KOPT-K1 (cell line): ENCODE results near the gene PTCD2.
"Not testable (repeated sequence)": the region's sequence is repeated elsewhere in the genome, so short reads cannot be mapped to it uniquely, and the experiment has no call there.

Experiments used
- H3K27ac ChIP-seq: fragments of 200-600 bp; sonication (generic); 2 replicates; pipeline ENCODE4 v1.5.1; 2016; ENCODE audit warnings: antibody characterized with exemption, mild to moderate bottlenecking, low read depth, low read length; ENCODE audit not compliant: poor library complexity, severe bottlenecking
- H3K36me3 ChIP-seq: fragments of 200-600 bp; sonication (generic); 2 replicates; pipeline ENCODE4 v1.5.1; 2017; ENCODE audit warnings: antibody characterized with exemption, mild to moderate bottlenecking, low read length, moderate library complexity; ENCODE audit not compliant: insufficient read depth
- H3K9me3 ChIP-seq: fragments of 200-600 bp; sonication (generic); 2 replicates; pipeline ENCODE4 v1.5.1; 2017; ENCODE audit warnings: antibody characterized with exemption, low read length, mild to moderate bottlenecking; ENCODE audit not compliant: insufficient read depth, poor library complexity, severe bottlenecking

The PTCD2 gene

DNA sequence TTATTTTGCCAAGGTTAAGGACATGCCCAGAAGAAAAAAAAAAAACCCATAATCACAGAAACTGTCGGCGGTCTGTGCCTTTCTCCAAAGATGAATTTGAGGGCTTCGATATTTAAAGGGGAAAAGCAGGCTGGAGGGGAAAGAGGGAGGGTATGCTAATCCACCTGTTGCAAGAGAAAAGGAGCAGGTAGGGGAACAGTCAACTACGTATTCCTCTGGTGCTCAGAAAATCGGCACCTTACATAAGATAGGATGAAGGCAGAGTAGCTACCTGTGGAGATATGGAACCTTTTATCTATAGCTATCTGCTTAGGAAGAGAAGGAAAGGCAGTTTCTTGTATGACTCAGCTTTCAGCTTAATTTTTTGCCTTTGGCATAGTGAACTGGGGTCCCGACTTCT lies 77.7 kb downstream of the PTCD2 start:
- H3K9me3 ChIP-seq = peaks cover 33% of the 10 kb centered on the region
- H3K27ac ChIP-seq = no peak overlapping the region
- H3K36me3 ChIP-seq = no peaks in the 10 kb centered on the region

DNA sequence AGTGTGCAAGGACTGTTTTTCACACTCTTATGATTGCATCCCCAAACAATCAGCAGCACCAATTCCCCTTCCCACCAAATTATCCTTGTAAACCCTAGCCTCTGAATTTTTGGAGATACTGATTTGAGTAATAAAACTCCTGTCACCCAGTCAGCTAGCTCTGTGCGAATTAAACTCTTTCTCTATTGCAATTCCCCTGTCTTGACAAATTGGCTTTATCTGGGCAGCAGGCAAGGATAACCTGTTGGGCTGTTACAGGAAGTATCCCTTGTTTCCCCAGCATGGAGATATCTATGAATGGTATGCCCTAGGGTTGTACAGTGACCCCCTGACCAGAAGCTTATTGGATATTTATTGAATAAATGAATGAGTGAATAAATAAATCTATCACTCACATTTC lies 80.8 kb downstream of the PTCD2 start:
- Histone ChIP-seq H3K27ac (no peak overlapping the region), H3K9me3 (peaks cover 32% of the 10 kb centered on the region), H3K36me3 (no peaks in the 10 kb centered on the region)

DNA sequence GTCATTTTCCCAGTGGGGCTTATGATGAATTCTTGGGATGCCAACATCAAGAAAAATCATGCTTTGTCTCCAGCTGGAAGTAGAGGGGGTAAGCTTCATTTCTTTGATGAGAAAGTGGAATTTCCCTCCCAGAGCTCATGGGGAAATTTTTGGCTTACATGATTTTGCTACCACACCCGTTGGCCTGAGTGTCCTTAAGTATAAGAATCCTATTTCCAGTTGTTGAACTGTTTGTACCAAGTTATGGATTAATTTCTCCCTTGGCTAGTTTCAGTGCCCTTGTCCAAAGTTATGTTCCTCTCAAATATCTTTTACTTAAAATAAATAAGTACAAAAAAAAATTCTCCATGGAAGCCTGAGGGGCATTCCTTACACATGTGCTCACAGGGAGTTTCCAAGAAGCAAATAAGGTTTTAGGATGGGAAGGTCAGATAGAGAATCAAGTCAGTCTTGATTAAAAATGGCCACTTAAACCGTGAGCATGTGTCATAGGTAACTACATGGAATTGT lies 82.3 kb downstream of the PTCD2 start:
- peaks cover 29% of the 10 kb centered on the region for H3K9me3 ChIP-seq
- no peaks in the 10 kb centered on the region for H3K36me3 ChIP-seq
- no peak overlapping the region for H3K27ac ChIP-seq

DNA sequence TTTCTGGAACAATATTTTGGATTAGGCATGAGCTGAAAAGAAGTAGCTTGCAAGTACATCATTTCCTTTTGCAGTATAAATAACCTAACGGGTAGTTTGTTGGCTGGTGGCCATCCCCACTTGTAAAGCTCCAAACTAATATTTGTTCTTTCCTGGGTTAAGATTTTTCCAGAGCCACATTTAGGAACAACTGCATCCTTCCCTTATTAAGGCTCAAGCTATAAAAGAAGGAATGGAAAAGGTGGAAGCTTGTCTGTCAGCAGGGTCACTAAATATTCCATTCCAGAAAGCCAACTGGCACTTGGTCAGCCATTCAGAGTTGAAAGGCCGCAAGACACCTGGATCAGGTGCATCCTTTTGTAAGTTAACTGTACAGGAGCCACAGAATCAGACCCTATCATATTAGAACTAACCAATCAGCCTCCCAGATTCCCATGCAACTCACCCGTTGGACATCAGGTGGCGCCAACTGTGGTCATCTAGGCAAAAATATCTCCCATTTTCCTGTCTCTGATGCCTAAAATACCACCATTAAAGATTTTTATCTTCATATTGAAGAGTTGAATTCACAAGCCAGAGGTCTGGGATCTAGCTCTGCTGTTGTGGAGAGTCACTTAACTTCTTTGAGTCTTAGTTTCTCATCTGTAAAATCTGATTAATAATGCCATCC lies 82.9 kb downstream of the PTCD2 start:
- Histone ChIP-seq H3K9me3 (peaks cover 29% of the 10 kb centered on the region), H3K36me3 (no peaks in the 10 kb centered on the region), H3K27ac (no peak overlapping the region)

DNA sequence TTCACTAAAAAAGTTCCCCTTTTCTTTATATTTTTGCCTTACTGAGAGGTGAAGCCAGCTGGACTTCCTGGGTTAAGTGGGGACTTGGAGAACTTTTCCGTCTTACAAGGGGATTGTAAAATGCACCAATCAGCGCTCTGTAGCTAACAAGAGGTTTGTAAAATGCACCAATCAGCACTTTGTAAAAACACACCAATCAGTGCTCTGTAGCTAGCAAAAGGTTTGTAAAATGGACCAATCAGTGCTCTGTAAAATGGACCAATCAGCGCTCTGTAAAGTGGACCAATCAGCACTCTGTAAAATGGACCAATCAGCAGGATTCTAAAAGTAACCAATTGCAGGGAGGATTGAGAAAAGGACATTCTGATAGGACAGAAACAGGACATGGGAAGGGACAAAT lies 84.6 kb downstream of the PTCD2 start:
- H3K9me3 ChIP-seq = peaks cover 26% of the 10 kb centered on the region
- H3K27ac ChIP-seq, H3K36me3 ChIP-seq: not testable (repeated sequence)

DNA sequence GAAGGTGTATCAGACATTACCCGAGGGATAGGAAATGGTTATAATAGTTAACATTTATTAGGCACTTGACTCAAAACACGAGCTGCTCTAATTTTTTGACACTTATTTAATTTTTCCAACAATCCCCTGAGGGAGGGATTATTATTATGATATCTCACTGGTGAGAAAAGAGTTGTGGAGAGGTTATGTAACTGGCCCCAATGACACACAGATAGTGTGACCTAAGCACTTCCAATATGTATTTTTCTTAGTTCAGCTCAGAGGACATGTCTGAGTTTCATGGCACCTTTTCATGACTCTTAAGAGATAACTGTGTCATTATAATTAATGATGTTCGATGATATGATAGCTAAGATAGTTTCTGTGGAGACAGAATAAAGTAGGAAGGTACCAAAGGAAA lies 86.9 kb downstream of the PTCD2 start:
- Histone ChIP-seq H3K36me3 (no peaks in the 10 kb centered on the region), H3K9me3 (peaks cover 2% of the 10 kb centered on the region), H3K27ac (no peak overlapping the region)

DNA sequence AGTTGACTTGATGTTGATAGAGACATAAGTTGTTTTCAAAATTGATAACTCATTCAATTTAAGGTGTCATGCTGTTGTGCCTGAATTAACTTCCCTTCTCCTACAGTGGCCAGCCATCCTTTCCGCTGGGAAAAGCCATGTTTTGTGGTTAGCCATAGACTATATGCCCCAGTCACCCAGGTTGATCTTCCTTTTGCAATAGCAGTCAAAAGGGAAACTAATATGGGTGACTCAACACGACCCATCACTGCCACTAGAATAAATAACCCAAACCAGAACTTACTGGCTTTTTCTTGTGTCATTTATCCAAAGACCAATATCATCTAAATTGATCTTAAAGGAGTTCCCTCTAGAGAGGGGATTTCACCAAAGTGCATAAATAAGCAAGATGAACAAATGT lies 87.4 kb downstream of the PTCD2 start:
- H3K36me3 ChIP-seq = no peaks in the 10 kb centered on the region

DNA sequence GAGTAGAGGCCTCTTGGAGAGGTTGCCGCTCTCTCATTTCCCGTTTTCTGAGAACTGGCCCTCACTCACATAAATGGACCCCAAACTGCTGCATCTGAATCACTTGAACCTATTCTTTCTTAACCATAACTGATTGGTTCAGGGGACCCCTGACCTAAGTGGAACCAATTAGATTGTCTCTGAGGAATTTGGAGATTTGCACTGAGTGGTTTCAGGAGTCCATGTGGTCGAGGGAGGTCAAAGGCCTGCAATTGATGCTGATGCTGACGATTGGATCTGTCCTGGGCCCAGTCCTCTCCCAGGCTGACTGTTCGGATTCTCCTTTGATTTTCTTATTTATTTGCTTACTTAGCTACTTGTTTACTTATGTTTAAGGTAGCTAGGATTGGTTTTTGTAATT lies 88.0 kb downstream of the PTCD2 start:
- H3K9me3 ChIP-seq = no peaks in the 10 kb centered on the region
- no peaks in the 10 kb centered on the region for H3K36me3 ChIP-seq
- no peak overlapping the region for H3K27ac ChIP-seq

More for the DNA sequence above, 87.4 kb downstream of the PTCD2 start:
- Histone ChIP-seq H3K27ac (no peak overlapping the region), H3K9me3 (no peaks in the 10 kb centered on the region)

DNA sequence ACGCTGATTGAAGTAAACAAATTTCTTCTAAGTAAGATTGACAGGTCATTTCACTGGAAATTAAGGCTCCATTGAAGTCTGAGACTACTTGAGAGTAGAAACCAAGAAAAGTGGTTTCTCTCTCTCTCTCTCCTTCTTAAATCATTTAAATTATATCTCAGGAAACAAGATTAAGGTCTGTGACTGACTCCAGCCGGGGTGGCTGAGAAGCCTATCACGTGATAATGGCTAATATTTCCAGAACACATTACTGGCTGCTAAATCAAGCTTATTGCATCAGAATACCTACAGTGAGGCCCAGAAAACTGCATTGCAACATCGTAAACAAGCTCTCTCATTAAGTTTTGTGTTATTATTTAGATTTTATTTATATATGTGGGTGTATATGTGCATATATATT lies 88.4 kb downstream of the PTCD2 start:
- H3K27ac ChIP-seq = no peak overlapping the region
- no peaks in the 10 kb centered on the region for H3K9me3 ChIP-seq
- H3K36me3 ChIP-seq = no peaks in the 10 kb centered on the region

DNA sequence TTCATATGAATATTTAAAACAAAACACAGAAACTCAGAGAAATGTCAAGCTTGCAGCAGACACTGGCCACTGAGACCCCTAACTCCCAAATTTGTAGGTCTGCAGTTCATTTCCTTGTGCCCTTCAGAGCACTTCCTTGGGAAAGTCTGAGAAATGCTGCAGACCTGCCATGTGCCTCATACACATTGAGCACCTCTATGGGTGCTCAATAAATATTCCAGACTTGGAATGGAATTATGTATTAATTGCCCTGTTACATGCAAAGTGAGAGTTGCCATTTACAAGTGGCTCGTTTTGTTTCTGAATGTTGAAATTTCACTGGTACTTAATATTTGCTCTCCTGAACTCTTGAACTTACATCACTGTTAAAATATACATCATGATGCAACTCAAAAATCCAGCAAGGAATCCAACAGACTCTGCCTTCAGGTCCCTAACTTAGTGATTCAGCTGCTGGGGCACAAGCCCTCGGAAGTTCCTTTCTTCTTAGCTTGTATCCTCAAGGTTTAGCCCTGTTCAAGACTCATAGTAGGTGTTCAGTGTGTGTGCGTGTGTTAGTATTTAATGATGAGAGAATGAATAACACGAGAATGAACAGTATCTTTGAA lies 90.6 kb downstream of the PTCD2 start:
- no peaks in the 10 kb centered on the region for H3K9me3 ChIP-seq
- H3K27ac ChIP-seq = no peak overlapping the region

DNA sequence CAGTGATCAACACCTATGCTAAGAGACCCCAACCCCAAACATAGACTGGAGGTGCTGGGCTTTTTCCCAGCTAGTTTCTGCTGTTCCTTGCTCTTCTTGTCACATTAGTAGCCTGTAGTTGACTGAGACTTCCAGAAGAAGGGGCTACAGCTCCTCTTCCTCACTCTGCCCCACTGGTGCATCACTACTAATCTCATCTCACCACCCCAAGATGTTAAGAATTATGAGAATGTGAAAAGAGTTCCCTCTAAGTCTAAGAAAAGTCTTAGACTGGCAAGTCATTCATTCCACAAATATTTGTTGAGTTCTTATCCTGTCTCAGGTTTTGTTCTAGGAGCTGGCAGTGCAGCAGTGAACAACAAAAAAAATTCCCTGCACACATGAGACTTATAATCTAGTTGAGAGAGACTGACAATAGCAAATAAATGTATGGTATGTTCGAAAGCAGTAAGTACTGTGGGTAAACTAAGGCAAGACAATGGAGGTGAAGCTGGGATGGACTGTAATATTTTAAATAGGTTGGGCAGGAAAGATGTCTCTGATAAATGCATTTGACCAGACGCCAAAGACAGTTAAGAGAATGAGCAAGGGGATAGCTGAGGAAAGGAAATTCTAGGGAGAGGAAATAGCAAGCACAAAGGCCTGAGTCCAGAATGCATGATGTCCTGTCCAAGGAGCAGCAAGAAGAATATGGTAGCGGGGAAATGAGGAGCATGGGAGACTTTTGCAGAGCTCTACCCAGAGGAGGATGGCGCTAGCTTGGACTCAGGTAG lies 92.3 kb downstream of the PTCD2 start:
- H3K36me3 ChIP-seq = no peaks in the 10 kb centered on the region
- H3K27ac ChIP-seq = no peak overlapping the region
- no peaks in the 10 kb centered on the region for H3K9me3 ChIP-seq

More for the DNA sequence above, 90.6 kb downstream of the PTCD2 start:
- H3K36me3 ChIP-seq = no peaks in the 10 kb centered on the region

DNA sequence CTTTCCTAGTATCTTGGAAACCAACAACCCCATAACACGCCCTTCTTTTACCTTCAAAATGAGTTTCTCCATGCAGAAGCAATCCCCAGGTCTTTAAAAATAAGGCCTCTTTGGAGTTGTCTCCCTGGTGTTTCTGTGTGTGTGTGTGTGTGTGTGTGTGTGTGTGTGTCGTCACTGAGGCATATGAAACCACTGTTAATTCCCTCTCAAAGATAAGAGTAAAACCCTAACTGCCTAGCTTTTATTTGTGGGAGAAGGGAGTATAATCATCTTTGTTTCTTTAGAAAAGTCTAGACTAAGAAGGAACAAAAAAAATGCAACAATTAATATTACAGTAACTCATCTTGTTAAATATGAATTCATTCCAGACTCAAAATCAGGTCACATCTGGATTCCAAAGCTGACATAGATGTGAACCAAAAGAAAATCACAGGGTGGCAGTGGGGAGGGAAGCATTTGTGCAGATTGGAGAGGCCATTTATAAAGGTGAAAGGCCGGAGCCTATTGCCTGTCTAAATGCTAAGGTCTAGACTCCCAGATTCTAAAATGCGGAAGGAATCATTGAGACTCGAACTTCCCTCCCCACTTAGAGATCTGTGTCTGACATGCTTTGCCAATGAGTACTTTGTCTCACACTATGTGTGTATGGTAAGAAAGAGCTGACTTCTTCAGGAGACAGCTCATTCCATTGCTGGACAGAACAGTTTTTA lies 95.6 kb downstream of the PTCD2 start:
- Histone ChIP-seq H3K27ac (no peak overlapping the region), H3K9me3 (no peaks in the 10 kb centered on the region), H3K36me3 (no peaks in the 10 kb centered on the region)

DNA sequence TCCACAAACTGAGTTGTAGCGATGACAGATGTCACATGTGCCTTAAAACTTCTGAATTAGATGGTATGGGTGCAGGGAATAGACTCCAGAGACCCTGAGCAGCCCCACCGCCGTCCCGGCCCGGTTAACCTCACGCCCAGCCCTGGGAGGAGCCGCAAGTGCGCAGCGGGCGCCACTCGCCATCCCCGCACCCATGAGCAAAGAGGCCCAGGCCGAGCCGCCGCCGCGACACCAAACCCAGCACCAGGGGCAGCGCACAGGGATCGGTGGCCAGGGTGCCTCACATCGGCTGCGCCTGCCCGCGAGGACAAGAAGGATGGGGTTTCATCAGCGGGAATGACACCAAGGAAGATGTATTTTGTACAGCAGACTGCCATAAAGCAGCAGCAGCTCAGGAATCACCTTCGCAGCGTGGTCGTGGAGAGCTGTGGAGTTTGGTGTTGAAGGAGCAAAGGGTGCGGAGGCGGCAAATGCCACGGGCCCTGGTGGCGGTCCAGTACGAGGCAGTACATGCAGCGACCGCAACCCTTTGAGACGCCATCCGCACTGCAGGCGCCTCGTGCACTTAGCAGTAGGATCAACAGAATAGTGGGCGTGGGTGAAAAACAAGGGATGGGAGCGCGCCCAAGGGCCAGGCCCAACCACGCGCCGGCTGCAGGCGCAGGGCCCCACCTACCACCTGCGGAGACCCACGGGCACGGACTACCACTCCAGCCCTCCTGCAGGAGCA lies 97.3 kb downstream of the PTCD2 start:
- H3K36me3 ChIP-seq = no peaks in the 10 kb centered on the region
- no peak overlapping the region for H3K27ac ChIP-seq
- H3K9me3 ChIP-seq = no peaks in the 10 kb centered on the region
